ENCODE measurements around the gene CTNNA2. TPM values are rescaled to one million over a fixed set of nuclear protein-coding genes. Genes with fewer than 3 reads are reported as not detected.

Gene CTNNA2
- total and polyA plus RNA-seq, 11 donors = 0.20 to 0.81 TPM; not detected in 9

- DNase-seq (no peak), ATAC-seq (no peak)
- TF ChIP-seq, protein P1, sequence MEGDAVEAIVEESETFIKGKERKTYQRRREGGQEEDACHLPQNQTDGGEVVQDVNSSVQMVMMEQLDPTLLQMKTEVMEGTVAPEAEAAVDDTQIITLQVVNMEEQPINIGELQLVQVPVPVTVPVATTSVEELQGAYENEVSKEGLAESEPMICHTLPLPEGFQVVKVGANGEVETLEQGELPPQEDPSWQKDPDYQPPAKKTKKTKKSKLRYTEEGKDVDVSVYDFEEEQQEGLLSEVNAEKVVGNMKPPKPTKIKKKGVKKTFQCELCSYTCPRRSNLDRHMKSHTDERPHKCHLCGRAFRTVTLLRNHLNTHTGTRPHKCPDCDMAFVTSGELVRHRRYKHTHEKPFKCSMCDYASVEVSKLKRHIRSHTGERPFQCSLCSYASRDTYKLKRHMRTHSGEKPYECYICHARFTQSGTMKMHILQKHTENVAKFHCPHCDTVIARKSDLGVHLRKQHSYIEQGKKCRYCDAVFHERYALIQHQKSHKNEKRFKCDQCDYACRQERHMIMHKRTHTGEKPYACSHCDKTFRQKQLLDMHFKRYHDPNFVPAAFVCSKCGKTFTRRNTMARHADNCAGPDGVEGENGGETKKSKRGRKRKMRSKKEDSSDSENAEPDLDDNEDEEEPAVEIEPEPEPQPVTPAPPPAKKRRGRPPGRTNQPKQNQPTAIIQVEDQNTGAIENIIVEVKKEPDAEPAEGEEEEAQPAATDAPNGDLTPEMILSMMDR (IDR thresholded peaks at IDR 0.05) = no peak
- Histone ChIP-seq H3K9me3 (no peaks in the 10 kb centered on the region), H3K4me3 (no peak overlapping the region), H3K36me3 (no peaks in the 10 kb centered on the region), H3K27me3 (no peaks in the 10 kb centered on the region), H3K4me1 (no peaks in the 10 kb centered on the region), H3K27ac (no peak overlapping the region)
- intact Hi-C loops (cut with DNase I) = no loop called here
- 74 to 90% (median 78%) methylated on average over 2 of the region's 2 CpGs for whole genome bisulfite sequencing, 4 donors
Measured at GRCh38 chr2:79619976-79620375, 107.1 kb downstream of the CTNNA2 start.

DNA sequence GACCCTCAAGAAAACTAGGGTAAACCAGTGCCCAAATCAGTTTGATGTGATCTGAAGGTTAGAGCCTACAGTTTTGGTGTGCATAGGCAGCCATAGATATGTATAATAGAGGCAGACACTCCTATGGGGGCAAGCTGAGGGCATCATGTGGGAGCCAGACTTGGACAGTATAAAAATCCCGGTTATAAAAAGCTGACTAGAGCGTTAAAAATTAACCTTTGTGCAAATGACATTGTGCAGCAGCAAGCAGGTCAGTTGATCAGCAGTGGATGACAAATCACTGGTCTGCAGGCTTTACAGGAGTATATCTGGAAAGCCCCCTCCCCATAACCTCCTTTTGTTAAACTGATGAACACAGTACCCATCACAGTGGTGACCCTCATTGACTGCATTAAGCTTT, 107.8 kb downstream of the CTNNA2 start:
- intact Hi-C loops (cut with DNase I) = no loop called here
- no peaks in the 10 kb centered on the region for H3K9me3 ChIP-seq
- no peak for TF ChIP-seq POLR2A (IDR thresholded peaks at IDR 0.05)
- TF ChIP-seq, protein P1 (IDR thresholded peaks at IDR 0.05) = no peak
- DNase-seq (no peak), ATAC-seq (no peak)
- H3K27ac ChIP-seq = no peak overlapping the region
- no peaks in the 10 kb centered on the region for H3K36me3 ChIP-seq
- no peaks in the 10 kb centered on the region for H3K4me1 ChIP-seq
- WGBS, 4 donors = 89 to 94% (median 91%) methylated on average over 2 of the region's 2 CpGs
- no peak overlapping the region for H3K4me3 ChIP-seq
- no peaks in the 10 kb centered on the region for H3K27me3 ChIP-seq

DNA sequence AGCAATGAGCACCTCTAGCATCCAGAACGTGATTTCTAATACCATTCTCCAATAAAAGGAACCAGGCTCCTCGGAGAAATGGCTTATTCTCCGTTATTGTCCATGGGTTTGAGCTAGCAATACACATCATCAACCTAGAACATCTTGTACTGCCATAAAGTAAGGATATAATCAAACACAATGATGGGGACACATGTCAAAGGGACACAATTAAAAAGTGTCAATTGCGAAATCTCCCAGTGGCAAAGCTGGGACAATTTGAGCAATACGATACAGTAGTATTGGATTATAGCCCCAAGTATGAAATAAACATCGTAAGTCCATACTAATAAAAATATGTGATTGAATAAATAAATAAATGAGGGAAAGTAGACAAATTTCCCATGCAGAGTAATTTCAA, 108.4 kb downstream of the CTNNA2 start:
- Histone ChIP-seq H3K27ac (no peak overlapping the region), H3K4me3 (no peak overlapping the region), H3K9me3 (no peaks in the 10 kb centered on the region), H3K4me1 (no peaks in the 10 kb centered on the region), H3K36me3 (no peaks in the 10 kb centered on the region), H3K27me3 (no peaks in the 10 kb centered on the region)
- ATAC-seq (no peak), DNase-seq (no peak)
- TF ChIP-seq, protein P1 (IDR thresholded peaks at IDR 0.05) = no peak
- TF ChIP-seq POLR2A (IDR thresholded peaks at IDR 0.05) = no peak
- intact Hi-C loops (cut with DNase I) = no loop called here
- WGBS, 4 donors = 81 to 91% (median 85%) methylated on average over 6 of the region's 6 CpGs

DNA sequence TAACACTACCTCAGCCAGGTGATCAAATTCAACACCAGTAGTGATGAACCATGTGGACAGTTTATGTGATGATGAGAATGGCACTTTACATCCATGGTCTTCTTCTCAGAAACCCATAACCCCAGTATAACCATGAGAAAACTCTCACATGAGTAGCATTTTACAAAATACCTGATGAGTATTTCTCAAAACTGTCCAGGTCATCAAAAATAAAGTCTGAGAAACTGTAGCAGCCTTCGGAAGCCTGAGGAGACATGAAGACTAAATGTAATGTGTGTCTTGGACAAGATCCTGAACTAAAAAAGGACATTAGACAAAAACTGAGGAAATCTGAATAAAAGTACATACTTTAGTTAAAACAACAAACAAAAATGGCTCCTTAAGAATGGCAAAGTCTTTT, 108.9 kb downstream of the CTNNA2 start:
- Histone ChIP-seq H3K9me3 (no peaks in the 10 kb centered on the region), H3K4me1 (no peaks in the 10 kb centered on the region), H3K27ac (no peak overlapping the region), H3K36me3 (no peaks in the 10 kb centered on the region), H3K27me3 (no peaks in the 10 kb centered on the region), H3K4me3 (no peak overlapping the region)
- no peak for TF ChIP-seq POLR2A (IDR thresholded peaks at IDR 0.05)
- TF ChIP-seq, protein P1 (IDR thresholded peaks at IDR 0.05) = no peak
- WGBS, 4 donors = 86 to 89% (median 89%) methylated on average over 1 of the region's 1 CpG
- intact Hi-C loops (cut with DNase I) = no loop called here
- ATAC-seq = no peak
- DNase-seq = no peak
